Inflammatory macrophage treated with lipopolysaccharide for 4 hours (primary cell): ENCODE data around the gene PCBD1.
"Not testable (repeated sequence)": the region's sequence is repeated elsewhere in the genome, so short reads cannot be mapped to it uniquely, and the experiment has no call there.

Source experiments
- DNase-seq: peaks from one replicate; pipeline ENCODE4 v3.0.0-alpha.2; 2020

PCBD1 gene

DNA sequence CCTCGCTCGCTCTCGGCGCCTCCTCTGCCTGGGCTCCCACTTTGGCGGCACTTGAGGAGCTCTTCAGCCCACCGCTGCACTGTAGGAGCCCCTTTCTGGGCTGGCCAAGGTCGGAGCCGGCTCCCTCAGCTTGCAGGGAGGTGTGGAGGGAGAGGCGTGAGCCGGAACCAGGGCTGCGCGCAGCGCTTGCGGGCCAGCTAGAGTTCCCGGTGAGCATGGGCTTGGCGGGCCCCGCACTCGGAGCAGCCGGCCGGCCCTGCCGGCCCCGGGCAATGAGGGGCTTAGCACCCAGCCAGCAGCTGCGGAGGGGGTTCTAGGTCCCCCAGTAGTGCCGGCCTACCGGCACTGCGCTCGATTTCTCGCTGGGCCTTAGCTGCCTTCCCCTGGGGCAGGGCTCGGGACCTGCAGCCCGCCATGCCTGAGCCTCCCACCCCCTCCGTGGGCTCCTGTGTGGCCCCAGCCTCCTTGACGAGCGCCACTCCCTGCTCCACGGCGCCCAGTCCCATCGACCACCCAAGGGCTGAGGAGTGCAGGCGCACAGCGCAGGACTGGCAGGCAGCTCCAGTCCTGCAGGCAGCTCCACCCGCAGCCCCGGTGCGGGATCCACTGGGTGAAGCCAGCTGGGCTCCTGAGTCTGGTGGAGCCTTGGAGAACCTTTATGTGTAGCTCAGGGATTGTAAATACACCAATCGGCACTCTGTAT is 26.7 kb downstream of the PCBD1 start:
- DNase-seq = not testable (repeated sequence)

DNA sequence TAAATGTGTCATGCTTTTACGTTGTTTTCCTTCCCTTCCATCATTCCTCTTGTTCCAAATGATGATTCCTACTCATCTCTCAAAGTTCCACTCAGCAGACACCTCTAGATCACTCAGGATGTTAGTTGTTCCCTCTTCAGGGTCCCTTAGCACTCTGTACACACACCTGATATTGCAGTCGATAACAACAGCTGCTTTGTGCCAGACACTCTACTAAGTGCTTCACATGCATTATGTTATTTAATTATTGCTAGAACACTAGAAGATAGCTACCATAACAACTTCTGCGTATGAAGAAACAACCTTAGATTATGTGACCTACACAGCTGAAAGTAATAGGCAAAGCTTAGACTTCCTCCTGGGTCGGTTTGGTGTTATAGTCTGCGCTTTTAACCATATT is 29.6 kb downstream of the PCBD1 start:
- DNase-seq = no peak

DNA sequence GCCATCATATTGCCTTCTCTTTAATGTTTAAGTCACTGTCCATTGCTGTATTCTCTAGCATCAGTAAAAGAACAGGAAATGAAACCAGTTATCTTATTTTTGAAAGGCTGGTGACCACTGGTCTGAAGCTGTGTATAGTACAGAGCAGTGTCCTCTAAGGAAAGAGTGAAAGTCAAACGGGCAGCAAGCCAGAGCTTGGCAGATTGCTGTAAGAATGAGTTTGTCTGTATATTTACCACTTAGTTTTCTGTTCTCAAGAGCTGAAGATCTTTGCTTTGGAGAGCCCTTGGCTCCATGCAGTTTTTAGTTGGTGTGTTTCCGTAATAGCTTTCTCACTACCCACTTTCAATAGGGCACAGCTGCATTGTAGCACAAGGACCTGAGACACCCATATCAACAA is 31.9 kb downstream of the PCBD1 start:
- peak; percentile 37 for DNase-seq

DNA sequence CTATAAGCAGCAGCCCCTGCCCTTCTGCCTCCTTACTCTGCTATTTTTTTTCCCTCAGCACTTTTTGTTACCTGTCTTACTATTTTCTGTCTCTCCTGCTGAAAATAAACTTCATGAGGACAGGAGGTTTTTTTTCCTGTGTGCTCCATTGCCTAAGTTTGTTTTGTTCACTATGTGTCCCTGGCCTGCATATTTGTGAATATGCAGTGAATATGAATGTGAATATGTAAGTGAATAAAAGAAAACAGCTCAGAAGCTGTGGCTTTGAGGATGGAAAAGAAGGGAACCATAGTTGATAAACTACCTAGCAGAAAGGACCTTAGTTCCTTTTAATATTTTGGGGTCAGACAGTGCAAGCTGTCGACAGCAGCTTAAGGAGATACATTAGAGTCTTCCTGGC is 34.9 kb downstream of the PCBD1 start:
- DNase-seq = no peak

DNA sequence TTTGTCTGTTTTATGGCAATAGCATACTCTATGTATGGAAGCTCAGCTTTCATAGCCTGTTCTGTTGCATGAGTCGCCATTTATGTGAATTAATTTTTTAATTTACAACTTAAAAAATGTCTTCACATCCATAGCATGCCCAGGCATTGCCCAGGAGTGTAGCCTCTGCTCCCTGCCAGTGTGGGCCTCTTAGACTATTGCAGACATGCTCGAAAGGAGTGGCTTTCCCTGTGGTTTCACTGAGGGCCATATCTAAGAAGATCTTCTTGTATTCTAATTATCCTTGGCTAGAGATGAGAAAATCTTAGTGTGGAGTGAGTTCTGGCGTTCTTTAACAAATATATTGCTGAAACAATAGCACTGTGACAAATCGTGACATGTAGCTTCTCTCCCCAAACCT is 35.3 kb downstream of the PCBD1 start:
- DNase-seq = no peak

DNA sequence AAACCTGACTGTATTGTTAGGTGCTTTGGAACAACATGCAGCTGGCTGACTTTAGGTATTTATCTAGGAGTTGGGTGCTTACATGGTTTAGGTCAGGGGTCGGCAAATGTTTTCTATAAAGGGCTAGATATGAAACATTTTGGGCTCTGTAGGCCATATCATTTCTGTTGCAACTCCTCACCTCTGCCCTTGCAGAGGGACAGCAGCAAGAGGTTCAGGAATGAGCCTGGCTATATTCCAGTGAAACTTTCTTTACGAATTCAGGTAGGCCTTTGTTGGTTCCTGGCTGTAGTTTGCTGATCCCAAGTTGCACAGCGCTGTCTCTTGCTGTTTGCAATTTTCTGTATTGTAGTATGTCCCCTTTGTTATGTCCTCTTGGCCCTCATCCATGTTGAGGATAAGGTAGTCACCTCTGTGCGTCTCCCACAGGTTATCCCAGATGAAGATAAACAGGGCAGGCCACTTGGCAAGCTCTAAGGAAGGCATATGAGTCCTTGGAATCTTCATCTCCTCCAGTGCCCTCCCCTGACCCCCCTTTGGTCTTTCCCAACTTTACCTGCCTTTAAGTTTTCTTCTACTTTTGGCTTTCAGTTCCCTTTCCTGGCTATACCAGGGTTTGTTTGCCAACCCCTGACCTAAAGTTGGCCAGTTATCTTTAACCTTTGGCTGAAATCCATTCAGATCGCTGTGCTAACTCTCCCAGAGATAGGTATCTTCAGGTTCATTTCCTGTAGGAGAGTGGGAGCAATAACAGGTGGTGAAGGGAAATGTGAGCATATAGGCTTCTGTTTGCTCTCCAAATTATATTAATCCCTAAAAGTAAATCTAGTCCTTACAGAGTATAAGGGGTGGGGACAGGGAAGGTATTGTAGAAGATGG is 36.5 kb downstream of the PCBD1 start:
- no peak for DNase-seq

DNA sequence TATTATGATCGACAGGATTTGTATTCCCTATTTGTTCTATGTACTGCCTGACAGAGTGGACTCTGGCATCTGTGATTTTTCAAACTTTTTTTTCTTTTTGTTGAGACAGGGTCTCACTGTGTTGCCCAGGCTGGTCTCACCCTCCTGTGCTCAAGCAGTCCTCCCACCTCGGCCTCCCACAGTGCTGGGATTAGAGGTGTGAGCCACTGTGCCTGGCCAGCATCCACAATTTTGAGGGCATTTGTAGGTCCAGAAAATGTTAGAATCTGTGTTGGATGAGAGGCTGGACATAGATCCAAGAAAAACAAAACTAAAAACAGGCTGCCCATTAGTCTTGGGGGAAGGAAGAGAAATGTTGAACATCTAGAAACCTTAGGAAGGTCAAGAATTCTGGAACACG is 38.3 kb downstream of the PCBD1 start:
- DNase-seq = no peak

DNA sequence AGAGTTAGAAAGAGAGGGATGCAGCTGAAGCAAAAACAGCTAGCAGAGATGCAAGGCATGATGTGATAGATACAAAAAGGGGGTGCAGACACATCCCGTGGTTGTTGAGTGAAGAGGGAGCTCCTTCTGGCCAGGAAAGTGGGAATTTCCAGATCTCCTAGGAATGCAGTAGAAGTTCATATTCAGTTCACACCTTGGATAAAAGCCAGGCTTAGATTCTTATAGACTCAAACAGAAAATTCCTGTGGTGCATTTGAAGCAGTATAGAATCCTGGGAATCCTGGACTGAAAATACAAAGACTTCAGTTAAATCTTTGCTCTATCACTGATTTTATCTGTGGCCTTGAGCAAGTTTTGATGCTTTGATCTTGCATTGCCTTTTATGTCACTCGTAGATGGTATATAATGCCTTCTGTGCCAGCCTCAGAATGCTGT is 38.8 kb downstream of the PCBD1 start:
- DNase-seq = no peak

DNA sequence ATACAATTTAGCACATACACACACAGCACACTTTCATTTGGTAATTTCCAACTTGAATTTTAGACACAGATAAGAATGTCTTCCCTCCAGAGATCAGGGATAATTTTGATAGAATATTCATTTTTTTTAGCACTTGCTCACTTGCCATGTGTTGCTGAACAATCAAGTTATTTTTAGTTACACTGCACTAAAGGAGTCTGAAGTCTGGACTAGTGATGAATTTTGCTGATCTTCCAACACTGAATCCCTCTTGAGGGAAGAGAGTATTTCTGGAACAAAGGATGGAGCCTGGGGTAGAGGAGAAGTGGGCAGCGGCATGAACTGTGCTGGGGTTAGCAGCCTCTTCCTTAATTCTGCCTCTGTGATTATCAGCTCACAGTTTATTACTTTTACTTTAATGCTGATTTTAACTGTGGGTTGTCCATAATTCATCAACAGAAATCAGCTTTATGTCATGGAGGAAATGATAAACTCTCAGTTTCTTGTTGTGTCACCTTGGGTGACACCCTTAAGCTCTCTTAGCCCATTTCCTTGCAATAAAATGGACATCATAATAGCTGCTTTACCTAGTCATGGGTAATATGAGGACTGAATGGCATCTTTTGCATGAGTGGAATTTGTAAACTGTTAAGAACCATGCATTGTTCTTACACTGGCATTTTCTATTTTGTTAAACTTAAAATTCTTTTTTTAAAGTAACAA is 40.6 kb downstream of the PCBD1 start:
- DNase-seq = peak; percentile 32

DNA sequence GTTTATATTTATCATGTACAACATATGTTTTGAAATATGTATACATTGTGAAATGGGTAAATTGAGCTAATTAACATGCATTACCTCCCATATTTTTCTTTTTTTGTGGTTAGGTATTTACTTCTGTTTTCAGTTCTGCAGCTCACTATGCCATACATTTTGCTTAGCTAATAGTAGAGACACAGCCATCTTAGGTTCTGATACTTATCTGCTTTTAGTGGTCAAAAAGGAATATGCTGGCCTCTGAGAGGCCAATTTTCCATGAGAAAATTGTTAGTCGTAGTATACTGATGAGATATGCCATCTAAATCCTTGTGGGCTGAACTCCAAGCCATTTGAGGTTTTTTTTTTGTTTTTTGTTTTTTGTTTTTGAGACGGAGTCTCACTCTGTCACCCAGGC is 41.6 kb downstream of the PCBD1 start:
- DNase-seq = no peak

DNA sequence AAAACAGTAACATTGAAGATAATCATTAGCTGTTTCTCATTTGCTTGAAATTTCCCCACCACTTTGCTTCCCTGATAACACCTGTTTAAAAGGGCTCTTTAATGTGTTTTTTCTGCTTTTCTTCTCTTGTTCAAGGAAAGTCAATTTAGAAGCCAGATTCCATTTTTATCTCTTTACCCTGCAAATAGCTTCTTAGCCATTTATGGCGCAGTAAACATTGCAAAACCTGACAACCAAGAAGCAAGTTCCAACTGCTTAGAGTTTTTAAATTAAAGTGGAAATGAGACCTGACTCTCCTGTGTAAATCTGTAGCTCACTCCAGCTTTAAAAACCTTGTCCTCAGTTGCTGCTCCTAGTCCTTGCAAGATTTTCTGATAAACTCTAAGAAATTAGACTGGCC is 42.5 kb downstream of the PCBD1 start:
- DNase-seq = no peak

DNA sequence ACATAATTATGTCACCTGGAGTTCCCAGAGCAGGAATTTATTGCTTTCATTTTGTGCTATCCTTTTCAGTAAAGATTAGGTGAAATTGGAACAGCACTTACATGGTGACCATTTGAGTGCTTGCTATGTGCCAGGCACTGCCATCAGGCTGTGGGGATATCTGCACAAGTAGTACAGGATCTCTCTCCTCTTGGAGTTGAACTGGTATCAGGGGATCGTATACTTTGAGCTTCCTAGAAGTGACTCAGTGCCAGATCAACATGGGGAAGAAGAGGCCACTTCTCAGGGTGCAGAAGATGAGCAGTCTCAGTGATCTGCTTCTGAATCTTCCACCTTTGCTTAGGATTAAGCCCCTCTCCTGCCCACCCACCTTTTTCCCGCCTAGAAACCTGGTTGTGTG is 43.1 kb downstream of the PCBD1 start:
- DNase-seq = no peak

DNA sequence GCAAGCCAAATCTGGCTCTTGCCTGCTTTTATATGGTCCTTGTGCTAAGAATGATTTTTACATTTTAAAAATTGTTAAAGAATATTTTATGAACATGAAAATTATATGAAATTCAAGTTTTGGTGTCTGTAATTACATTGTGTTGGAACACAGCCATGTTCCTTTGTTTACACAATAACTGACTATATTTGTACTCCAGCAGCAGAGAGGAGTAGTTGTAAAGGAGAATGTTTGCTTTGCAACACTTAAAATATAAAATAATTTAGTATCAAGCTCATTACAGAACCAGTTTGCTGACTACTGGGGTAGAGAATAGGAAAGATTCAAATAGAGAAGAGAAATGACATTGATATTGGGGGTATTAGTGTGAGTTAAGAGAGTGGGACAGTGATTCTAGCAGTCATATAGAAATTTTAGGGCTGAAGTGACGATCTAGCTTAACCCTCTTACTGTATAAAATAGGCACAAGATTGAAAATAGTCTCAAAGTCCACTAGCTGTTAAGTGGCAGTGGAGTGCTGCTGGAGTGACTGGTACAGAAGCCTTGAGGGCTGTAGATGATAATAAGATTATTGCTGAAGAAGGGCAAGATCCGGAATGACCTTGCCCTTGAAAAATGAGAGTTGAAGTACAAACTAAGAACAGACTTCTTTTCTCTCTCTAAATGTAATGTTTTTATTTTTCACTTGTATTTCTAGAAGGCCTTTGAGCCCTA is 44.4 kb downstream of the PCBD1 start:
- no peak for DNase-seq

DNA sequence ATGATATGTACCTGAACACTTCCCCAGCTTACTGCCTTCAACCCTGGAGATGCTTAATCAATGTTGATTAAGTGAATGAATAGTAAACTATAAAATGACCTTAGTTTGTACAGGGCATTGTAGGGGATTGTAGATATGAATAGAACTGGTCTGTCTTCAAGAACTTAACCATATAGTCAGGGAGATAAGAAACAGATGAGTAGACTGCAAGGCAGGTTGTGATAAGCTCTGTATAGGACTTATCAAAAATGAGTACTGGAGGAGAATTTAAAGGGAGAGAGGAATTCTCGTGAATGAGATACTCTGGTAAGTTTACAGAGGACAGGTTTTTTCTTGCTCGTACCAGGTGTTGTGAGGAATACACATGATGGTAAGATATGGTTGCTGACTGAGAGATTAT is 45.0 kb downstream of the PCBD1 start:
- DNase-seq = no peak

DNA sequence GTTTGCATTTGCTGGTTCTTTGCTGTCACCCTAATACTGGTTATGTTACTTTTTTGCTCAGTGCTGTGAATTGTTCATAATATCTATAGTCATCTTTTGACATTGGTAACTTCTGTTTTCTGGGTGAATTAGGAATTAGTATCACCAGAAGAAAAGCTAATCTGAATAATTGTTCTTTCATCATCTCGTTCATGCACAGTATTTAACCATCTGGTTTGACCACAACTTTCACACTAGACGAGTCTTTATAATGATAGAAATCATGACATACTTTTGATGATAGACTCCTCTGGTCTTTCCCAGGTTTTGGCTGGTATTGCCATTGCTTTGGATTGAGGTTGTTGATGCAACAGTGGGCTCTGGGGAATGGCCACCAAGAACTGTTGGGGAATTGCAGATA is 47.5 kb downstream of the PCBD1 start:
- DNase-seq = no peak

DNA sequence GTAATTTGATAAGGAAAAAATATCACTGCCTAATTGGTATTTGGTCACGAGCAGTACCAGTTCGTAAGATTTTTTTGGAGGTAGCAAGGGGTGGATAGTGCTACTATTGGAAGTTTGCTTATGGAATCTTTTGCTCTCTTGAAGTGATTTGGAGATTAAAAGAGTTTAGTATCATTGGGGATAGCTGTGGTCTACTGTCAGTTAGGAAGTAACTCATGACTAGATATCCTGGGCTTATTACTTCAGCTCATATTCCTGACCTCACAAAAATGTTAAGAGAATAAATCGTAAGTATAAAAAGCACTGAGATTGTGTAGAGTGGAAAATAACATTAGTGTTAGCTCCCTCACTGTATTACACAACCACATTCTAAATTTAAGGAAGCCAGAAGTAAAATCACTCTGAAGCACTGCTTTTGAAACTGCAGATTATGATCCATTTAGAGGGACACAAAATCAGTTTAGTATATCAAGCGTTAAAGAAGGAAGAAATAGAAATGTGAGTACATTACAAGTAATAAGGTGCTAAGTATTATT is 50.0 kb downstream of the PCBD1 start:
- peak; percentile 53 for DNase-seq

DNA sequence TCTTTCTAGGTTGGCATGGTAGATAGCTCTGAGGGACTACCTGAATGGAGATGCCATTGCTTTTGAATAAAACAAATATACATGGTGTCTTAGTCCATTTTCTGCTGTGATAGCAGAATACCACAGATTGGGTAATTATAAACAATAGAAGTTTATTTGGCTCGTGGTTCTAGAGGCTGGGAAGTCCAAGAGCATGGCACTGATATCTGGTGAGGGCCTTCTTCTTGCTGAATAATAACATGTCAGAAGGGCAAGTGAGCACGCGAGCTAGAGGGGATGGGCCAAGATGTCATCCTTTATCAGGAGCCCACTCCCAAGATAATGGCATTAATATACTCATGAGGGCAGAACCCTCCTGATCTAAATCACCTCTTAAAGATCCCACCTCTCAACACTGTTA is 50.7 kb downstream of the PCBD1 start:
- no peak for DNase-seq

DNA sequence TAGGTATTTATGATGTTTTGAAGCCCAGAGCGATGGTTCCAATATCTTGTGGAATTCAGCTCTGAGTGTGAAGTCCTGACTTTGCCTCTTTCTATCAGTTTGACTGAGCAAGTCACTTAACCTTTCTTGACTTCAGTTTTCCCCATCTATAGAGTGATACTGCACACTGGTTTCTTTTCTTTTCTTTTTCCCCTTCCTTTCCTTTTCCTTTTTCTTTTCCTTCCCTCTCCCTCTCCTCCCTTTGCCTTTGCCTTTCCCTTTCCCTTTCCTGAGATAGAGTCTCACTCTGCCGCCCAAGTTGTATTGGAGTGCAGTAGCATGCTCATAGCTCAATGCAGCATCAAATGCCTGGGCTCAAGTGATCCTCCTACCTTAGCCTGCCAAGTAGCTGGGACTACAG is 52.0 kb downstream of the PCBD1 start:
- DNase-seq = no peak

DNA sequence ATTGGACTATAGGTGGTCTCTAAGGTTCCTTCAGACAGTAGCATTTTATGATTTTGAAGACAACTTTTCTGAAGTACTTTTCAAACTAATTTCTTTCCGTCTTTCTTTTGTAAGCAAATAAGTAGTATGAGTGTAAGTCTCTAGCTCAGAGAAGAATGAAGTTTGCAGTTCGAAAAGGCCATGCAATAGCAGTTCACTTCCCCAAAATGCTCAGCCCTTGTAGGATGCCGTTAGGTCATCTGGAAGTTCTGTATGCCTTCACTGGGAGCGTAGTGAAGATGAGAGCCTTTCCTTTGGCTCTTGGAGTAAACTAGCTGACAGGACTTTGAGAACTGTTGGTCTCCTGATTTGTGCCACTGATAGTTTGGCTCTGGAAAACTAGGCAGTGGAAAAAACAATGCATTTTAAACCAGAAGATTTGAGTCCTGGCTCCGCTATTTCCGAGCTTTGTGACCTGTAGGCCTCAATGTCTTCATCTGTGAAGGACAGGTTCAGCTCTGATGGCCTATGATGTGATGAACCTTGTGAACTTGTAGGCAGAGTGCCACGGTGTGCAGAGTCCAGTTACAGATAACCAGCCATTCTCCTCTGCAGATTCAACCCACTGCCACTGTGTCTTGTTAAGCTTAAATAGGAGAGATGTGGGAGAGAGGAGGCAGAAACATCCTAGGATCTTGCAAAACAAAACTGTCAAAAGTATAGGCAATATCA is 53.8 kb downstream of the PCBD1 start:
- peak; percentile 84 for DNase-seq

DNA sequence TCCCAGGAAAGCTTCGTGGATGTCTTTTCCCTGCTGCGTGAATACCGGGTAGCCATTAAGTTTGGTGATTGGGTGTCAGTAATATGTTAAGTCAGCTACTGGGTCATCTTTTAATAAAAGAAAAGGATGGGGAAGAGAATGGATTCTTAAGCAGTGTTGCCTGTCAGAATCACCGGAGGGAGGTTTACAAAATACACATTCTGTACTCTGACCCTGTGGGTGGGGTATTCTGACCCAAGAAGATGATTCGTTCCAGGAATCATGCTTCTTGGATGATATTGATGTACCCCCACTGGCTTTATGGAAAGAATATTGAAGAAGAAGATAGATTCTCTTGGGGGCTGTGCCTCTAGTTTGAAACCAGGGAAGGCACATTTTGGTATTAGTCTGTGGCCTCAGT is 54.3 kb downstream of the PCBD1 start:
- peak; percentile 13 for DNase-seq

DNA sequence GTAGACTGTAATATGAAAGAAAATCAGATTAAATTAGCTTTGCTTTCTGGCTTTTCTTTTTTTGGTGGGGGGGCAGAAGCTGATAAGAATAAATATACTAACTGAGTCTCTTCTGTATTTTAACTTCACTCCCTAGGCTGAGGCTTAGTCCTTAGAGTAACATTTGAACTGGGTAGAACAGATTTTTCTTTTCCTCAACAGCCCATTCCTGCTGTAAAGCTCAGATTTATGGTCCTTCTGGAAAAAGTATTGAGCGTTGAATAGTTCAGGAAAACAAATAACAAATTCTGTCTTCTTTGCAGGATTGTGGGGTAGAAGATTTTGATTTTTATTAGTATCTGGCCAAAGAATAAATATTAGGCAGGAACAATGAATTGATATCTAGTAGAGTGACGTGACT is 54.8 kb downstream of the PCBD1 start:
- no peak for DNase-seq
